ENCODE results near the gene TET2.

Gene TET2

DNA sequence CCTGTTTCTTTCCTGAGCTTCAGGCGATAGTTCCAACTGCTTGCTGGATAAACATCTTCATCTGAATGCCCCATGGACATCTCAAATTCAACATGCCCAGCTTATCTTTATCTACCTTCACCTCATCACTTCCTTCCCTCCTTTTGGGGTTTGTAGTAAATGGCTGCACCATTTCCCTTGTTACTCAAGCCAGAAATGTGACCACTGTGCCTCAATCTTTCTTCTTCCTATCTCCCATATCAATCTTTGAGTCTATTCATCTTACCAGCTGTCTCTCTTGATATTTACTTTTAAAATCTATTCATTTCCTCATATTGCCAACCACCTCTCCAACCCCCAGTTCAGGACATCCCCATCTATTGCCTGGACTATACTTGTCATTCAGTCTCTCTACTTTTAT lies 171.8 kb downstream of the TET2 start:
- TF ChIP-seq, protein P1, sequence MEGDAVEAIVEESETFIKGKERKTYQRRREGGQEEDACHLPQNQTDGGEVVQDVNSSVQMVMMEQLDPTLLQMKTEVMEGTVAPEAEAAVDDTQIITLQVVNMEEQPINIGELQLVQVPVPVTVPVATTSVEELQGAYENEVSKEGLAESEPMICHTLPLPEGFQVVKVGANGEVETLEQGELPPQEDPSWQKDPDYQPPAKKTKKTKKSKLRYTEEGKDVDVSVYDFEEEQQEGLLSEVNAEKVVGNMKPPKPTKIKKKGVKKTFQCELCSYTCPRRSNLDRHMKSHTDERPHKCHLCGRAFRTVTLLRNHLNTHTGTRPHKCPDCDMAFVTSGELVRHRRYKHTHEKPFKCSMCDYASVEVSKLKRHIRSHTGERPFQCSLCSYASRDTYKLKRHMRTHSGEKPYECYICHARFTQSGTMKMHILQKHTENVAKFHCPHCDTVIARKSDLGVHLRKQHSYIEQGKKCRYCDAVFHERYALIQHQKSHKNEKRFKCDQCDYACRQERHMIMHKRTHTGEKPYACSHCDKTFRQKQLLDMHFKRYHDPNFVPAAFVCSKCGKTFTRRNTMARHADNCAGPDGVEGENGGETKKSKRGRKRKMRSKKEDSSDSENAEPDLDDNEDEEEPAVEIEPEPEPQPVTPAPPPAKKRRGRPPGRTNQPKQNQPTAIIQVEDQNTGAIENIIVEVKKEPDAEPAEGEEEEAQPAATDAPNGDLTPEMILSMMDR (IDR thresholded peaks at IDR 0.05) = no peak
- Mint-ChIP-seq H3K27ac (no peak overlapping the region), H3K4me1 (no peaks in the 10 kb centered on the region), H3K9me3 (peaks cover 21% of the 10 kb centered on the region), H3K4me3 (no peak overlapping the region), H3K36me3 (ENCODE audit: low read depth) (peaks cover 2% of the 10 kb centered on the region), H3K27me3 (ENCODE audit: low read depth, poor library complexity) (peaks cover 5% of the 10 kb centered on the region)
- DNase-seq = no peak

GRCh38 chr4:105327222-105327621 lies 180.5 kb downstream of the TET2 start:
- Mint-ChIP-seq H3K27ac (no peak overlapping the region), H3K27me3 (ENCODE audit: low read depth, poor library complexity) (no peaks in the 10 kb centered on the region), H3K4me1 (no peaks in the 10 kb centered on the region), H3K4me3 (no peak overlapping the region), H3K36me3 (ENCODE audit: low read depth) (no peaks in the 10 kb centered on the region), H3K9me3 (no peaks in the 10 kb centered on the region)
- TF ChIP-seq, protein P1 (IDR thresholded peaks at IDR 0.05) = no peak
- DNase-seq = no peak

GRCh38 chr4:105327956-105328355 lies 181.3 kb downstream of the TET2 start:
- TF ChIP-seq, protein P1 (IDR thresholded peaks at IDR 0.05) = no peak
- H3K27me3 Mint-ChIP-seq (ENCODE audit: low read depth, poor library complexity) = no peaks in the 10 kb centered on the region
- no peak for DNase-seq
- H3K4me1 Mint-ChIP-seq = no peaks in the 10 kb centered on the region
- no peak overlapping the region for H3K4me3 Mint-ChIP-seq
- no peak overlapping the region for H3K27ac Mint-ChIP-seq
- no peaks in the 10 kb centered on the region for H3K9me3 Mint-ChIP-seq
- no peaks in the 10 kb centered on the region for H3K36me3 Mint-ChIP-seq (ENCODE audit: low read depth)

DNA sequence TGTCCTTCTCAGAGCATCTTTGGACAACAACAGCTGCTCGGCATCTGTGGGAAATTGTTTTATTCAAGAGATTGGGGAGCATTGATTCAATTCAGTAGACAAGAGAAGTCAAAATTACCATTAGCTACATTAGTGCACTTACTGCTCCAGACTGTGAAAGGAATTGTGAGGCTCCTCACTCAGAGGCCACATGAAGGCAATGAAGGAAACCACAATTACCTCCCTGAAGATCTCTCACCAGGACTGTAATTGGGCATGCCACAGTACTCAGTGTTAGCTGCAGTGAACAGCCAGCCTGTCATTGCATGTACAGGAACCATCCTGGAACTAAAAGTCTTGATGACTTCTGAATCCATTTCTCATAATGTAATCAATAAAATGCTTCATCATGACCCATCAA lies 182.4 kb downstream of the TET2 start:
- H3K27me3 Mint-ChIP-seq (ENCODE audit: low read depth, poor library complexity) = no peaks in the 10 kb centered on the region

More for the DNA sequence above, 182.4 kb downstream of the TET2 start:
- no peaks in the 10 kb centered on the region for H3K4me1 Mint-ChIP-seq
- TF ChIP-seq, protein P1 (IDR thresholded peaks at IDR 0.05) = no peak
- H3K9me3 Mint-ChIP-seq = no peaks in the 10 kb centered on the region
- H3K36me3 Mint-ChIP-seq (ENCODE audit: low read depth) = no peaks in the 10 kb centered on the region
- no peak overlapping the region for H3K27ac Mint-ChIP-seq
- no peak overlapping the region for H3K4me3 Mint-ChIP-seq
- DNase-seq = no peak

All from nephron progenitor cell (in vitro differentiated cells).